ENCODE results near the gene TMEM72. TPM values are rescaled to one million over a fixed set of nuclear protein-coding genes. Genes with fewer than 3 reads are reported as not detected.

Gene TMEM72
- not detected in 5 replicates for total RNA-seq (2022; extraction: Qiagen RNA extraction)

DNA sequence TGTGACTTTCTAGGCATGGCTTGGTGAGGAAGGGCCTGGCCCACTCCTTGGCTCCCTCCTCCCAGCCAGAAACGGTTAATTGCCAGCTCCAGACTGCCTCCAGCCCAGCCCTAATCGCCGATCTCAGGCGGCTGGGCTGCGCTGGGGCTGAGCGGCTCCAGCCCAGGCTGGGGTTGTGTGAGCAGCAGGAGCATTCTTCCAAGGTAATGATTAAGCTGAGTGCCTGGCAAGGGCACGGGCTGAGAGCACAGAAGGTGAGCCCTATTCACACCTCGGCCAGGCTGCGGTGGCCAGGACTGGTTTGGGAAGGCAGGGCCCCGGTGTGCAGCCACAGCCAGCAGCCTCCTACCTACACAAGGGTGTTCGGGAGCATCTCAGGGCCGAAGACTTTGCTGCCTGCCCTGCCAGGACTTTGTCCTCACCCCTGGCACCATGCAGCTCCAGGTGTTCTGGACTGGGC lies at the start of gene TMEM72:
Gene TMEM72 (plus strand): TSS at position 257 of the 460 bp plus-strand sequence. CDS start 176 bp downstream, at position 433.

DNA sequence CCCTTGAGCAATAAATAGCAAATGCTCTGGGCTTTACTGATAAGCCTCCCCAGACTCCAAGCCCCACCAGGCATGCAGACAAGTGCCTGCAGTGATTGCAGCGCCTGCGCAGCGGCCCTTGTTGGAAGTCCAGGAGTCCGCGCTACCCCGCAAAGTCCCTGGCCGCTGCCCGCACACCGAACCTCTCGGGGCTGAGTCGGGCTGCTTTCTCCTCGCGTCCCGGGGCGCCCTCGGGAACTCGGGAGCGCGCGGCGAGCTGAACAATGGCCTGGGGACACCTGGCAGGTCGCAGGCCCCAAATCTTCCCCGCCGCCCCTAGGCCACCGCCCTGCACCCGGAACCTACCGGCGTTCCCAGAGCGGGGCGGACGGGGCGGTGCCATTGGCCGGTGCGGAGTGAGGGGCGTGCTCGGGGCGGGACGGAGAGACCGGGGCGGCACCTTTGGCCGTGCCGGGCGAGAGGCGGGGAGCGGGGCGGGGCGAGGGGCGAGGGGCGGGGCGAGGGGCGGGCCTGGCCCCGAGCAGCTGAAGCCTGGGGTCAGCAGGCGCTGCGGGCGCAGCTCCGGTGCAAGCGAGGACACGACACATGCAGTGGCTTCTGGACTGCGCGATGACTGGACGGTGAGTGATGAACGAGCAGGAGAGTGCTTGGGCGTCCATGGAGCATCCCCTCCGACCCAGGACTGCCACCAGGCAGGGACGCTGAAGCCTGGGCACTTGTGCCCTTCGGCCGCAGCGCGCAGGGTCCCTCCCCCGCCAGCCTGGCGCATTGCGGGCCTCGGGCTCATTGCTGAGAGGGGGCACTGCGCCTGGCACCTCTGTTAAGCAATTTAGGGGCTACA lies 48.3 kb downstream of the TMEM72 start, which contains the start of gene RASSF4:
Gene RASSF4 (plus strand): TSS at position 556 of the 841 bp plus-strand sequence. CDS start 10,401 bp downstream, outside the sequence.

DNA sequence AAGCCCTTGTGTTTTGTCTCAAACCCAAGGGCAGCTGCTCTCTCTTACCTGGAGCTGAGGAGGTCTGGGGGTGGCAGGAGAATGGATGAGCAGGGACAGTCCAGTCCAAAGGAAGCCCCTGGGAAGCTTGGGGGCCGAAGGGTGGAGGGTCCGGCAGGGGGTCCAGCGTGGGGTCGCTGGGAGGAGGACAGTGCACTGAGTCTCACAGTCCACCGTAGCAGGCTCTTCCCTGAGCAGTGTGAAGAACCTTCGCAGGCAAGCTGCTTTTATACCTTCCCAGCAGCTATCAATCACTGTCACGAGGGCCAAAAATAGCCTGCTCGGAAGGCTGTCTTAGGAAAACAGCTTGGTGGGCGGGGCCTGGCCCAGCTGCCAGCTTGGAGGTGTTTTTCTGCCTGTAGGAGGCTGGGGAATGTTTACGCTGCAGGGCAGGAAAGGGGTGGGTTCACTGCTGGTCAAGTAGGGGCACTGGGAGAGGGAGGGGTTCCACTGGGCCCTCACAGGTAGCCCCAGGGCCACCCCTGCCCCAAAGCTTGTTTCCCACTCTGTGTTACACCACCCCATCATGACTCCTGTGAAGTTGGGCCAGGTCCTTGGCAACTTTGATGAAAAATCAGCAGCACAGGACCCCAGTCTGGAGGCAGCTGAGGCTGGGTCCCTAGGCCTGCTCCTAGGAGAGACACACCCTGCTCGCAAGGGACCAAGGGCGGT lies 67.6 kb downstream of the TMEM72 start, which contains the start of gene DEPP1:
Gene DEPP1 (minus strand): TSS at position 240 of the 711 bp plus-strand sequence. CDS start 779 bp downstream, outside the sequence.

Other genes starting within 250 kb of the TMEM72 start
- 1.6 to 2.2 TPM (median 1.8 TPM) in 5 replicates for gene RASSF4, start 48.5 kb downstream of the TMEM72 start, total RNA-seq (2022; extraction: Qiagen RNA extraction)
- 1.1 to 1.9 TPM (median 1.4 TPM) in 5 replicates for gene DEPP1, start 67.5 kb downstream of the TMEM72 start, total RNA-seq (2022; extraction: Qiagen RNA extraction)
- gene ZNF22, start 89.6 kb downstream of the TMEM72 start, total RNA-seq (2022; extraction: Qiagen RNA extraction), result 5.2 to 7.0 TPM (median 6.5 TPM) in 5 replicates